ENCODE measurements around the gene SERP1. TPM values are rescaled to one million over a fixed set of nuclear protein-coding genes. Genes with fewer than 3 reads are reported as not detected.

SERP1 gene
- total RNA-seq, 2 donors from 2014 or later, result 212 to 239 TPM

DNA sequence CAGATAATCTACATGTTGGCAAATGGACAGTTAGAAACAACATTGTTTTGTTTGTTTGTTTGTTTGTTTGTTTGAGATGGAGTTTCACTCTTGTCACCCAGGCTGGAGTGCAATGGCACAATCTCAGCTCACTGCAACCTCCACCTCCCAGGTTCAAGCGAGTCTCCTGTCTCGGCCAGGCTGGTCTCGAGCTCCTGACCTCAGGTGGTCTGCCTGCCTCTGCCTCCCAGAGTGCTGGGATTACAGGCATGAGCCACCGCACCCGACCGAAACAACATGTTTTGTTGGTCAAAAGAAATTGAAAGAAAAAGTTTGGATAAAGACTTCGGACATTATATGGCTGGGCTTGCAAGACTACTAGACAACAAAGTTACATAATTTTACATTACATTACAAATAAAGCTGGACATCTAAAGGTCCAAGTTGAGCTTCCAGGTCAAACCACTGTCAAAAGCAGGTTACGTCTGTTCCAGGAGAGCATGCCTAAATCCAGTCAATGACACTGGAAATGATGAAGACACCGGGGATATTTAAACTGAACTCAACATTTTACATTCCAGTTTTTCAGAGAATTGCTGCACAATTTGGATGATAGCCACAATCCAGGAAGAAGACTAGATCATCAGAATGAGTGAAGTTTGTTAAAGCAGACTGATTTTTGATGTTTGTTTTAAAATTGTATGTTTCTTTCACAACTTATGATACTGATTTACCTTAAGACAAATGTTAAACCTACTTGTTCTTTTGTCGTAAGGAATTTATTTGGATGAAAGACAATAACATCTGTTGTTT is 18.6 kb downstream of the SERP1 start:
- H3K36me3 ChIP-seq, result no peaks in the 10 kb centered on the region
- no peaks in the 10 kb centered on the region for H3K27me3 ChIP-seq (replicated peaks; ENCODE audit: insufficient read depth)
- TF ChIP-seq, protein P1, sequence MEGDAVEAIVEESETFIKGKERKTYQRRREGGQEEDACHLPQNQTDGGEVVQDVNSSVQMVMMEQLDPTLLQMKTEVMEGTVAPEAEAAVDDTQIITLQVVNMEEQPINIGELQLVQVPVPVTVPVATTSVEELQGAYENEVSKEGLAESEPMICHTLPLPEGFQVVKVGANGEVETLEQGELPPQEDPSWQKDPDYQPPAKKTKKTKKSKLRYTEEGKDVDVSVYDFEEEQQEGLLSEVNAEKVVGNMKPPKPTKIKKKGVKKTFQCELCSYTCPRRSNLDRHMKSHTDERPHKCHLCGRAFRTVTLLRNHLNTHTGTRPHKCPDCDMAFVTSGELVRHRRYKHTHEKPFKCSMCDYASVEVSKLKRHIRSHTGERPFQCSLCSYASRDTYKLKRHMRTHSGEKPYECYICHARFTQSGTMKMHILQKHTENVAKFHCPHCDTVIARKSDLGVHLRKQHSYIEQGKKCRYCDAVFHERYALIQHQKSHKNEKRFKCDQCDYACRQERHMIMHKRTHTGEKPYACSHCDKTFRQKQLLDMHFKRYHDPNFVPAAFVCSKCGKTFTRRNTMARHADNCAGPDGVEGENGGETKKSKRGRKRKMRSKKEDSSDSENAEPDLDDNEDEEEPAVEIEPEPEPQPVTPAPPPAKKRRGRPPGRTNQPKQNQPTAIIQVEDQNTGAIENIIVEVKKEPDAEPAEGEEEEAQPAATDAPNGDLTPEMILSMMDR (IDR thresholded peaks at IDR 0.05), result no peak
- H3K4me3 ChIP-seq, result no peak overlapping the region
- H3K4me1 ChIP-seq (ENCODE audit: control insufficient read depth in 1 of 2, low read depth in 2 of 2), result no peaks in the 10 kb centered on the region
- DNase-seq (ENCODE audit: low spot score) (no peak), ATAC-seq (ENCODE audit: insufficient number of reproducible peaks, low FRiP score, low read depth) (no peak)
- H3K9me3 ChIP-seq, result no peaks in the 10 kb centered on the region
- no peak overlapping the region for H3K27ac ChIP-seq

DNA sequence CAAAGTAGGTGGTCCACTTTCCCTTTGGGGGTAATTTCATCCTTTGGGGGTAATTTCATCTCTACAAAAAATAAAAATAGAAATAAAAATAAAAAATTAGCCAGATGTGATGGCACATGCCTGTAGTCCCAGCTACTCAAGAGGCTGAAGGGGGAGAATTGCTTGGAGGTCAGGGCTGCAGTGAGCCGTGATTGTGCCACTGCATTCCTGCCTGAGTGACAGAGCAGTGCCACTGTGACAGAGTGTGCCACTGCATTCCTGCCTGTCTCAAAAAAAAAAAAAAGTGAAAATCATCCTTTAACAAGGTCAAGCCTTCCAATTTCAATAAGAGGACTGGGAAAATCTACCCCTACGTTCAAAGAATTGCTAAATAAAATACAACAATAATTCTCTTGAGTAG is 22.8 kb downstream of the SERP1 start:
- DNase-seq (ENCODE audit: low spot score), result no peak
- ATAC-seq (ENCODE audit: insufficient number of reproducible peaks, low FRiP score, low read depth), result no peak
- H3K36me3 ChIP-seq, result no peaks in the 10 kb centered on the region

DNA sequence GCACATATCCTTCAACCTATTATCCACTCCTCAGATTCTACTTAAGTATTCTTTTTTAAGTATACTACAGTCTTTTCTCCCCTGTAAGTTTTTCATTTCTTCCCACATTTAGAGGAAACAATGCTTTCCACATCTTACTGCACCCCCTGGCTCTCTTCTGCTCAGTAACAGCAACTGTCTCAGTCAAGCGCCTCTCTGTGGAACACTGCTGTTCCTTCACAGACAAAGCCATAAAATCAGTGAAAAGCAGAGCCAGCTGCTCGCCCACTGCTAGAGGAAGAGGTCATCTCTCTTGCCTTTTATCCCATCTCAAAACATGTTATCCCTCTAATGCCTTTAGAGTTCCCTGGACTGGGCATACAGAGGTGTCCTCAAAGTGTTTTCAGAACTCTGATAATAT is 24.8 kb downstream of the SERP1 start:
- no peak for ATAC-seq (ENCODE audit: insufficient number of reproducible peaks, low FRiP score, low read depth)
- no peak overlapping the region for H3K27ac ChIP-seq
- TF ChIP-seq, protein P1 (IDR thresholded peaks at IDR 0.05), result no peak

More for the DNA sequence above, 22.8 kb downstream of the SERP1 start:
- Histone ChIP-seq H3K9me3 (no peaks in the 10 kb centered on the region), H3K27ac (no peak overlapping the region), H3K27me3 (replicated peaks; ENCODE audit: insufficient read depth) (no peaks in the 10 kb centered on the region), H3K4me3 (no peak overlapping the region), H3K4me1 (ENCODE audit: control insufficient read depth in 1 of 2, low read depth in 2 of 2) (no peaks in the 10 kb centered on the region)
- TF ChIP-seq, protein P1 (IDR thresholded peaks at IDR 0.05), result no peak

DNA sequence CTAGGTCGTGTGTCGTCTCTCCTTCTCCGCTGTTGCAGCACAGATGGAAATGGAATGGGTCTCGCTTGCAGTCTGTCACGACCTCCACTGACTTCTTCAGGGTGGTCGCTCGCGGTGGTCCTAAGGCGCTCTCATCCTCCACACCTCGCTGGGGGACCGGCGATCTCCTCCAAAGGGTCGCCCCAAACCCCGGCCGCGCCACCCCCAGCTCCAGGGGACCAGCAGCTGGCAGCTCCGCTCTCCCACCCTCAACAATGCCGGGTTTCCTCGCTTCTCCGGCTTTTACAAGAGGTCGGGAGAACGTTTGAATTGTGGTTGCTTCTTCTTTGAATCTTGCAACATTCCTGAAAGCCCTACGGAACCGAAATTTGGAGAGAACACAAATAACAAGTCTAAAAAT is 25.9 kb downstream of the SERP1 start:
- DNase-seq (ENCODE audit: low spot score) (no peak), ATAC-seq (ENCODE audit: insufficient number of reproducible peaks, low FRiP score, low read depth) (no peak)
- TF ChIP-seq, protein P1 (IDR thresholded peaks at IDR 0.05), result no peak
- no peaks in the 10 kb centered on the region for H3K27me3 ChIP-seq (replicated peaks; ENCODE audit: insufficient read depth)
- no peak overlapping the region for H3K4me3 ChIP-seq
- no peak overlapping the region for H3K27ac ChIP-seq
- no peaks in the 10 kb centered on the region for H3K36me3 ChIP-seq
- H3K4me1 ChIP-seq (ENCODE audit: control insufficient read depth in 1 of 2, low read depth in 2 of 2), result no peaks in the 10 kb centered on the region
- no peaks in the 10 kb centered on the region for H3K9me3 ChIP-seq

More for the DNA sequence above, 24.8 kb downstream of the SERP1 start:
- no peak for DNase-seq (ENCODE audit: low spot score)
- Histone ChIP-seq H3K9me3 (no peaks in the 10 kb centered on the region), H3K27me3 (replicated peaks; ENCODE audit: insufficient read depth) (no peaks in the 10 kb centered on the region), H3K4me1 (ENCODE audit: control insufficient read depth in 1 of 2, low read depth in 2 of 2) (no peaks in the 10 kb centered on the region), H3K4me3 (no peak overlapping the region), H3K36me3 (no peaks in the 10 kb centered on the region)

DNA sequence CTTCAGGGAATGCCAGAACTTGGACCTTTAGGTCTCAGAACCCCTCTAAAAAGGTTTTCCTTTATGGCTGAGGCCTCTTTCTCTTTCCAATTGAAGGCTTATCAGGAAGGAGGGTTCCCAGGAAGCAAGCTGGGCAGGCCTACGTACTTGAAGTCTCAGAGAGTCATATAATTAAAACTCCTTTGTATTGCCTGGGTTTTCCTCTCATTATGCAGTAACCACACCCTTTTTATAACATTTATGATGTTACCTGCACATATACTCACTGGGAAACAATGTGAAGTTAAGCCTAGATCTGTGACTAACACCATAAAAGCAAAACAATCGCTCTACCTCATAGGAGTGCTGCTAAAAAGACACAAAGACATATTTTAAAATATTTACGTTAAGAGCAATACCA is 27.3 kb downstream of the SERP1 start:
- Histone ChIP-seq H3K27ac (no peak overlapping the region), H3K4me3 (no peak overlapping the region), H3K4me1 (ENCODE audit: control insufficient read depth in 1 of 2, low read depth in 2 of 2) (no peaks in the 10 kb centered on the region), H3K27me3 (replicated peaks; ENCODE audit: insufficient read depth) (no peaks in the 10 kb centered on the region), H3K9me3 (no peaks in the 10 kb centered on the region), H3K36me3 (no peaks in the 10 kb centered on the region)
- TF ChIP-seq, protein P1 (IDR thresholded peaks at IDR 0.05), result no peak
- DNase-seq (ENCODE audit: low spot score) (no peak), ATAC-seq (ENCODE audit: insufficient number of reproducible peaks, low FRiP score, low read depth) (no peak)

All from thoracic aorta (tissue), 2 donors.